Nephron (organoid): ENCODE measurements around the gene FAM210B.
A peak's percentile ranks its signal among the peaks of the same experiment; 100 is the strongest.

Experiments
- H3K27ac Mint-ChIP-seq, 3 experiments: 2 replicates each; pipeline ENCODE4 v1.8.0; 2020; ENCODE audit warnings: mixed read lengths in 3 of 3, mild to moderate bottlenecking in 2 of 3, moderate library complexity in 1 of 3
- H3K27me3 Mint-ChIP-seq: 2 replicates; pipeline ENCODE4 v1.8.0; 2021; ENCODE audit warnings: low read depth, mild to moderate bottlenecking, moderate library complexity, mixed read lengths
- H3K36me3 Mint-ChIP-seq: 2 replicates; pipeline ENCODE4 v1.8.0; 2020; ENCODE audit warnings: low read depth, mixed read lengths
- H3K4me1 Mint-ChIP-seq: 2 replicates; pipeline ENCODE4 v1.8.0; 2020; ENCODE audit warnings: mixed read lengths
- H3K4me3 Mint-ChIP-seq, 3 experiments: 2 replicates each; pipeline ENCODE4 v1.8.0; 2020; ENCODE audit warnings: mild to moderate bottlenecking in 3 of 3, mixed read lengths in 3 of 3, moderate library complexity in 2 of 3
- H3K9me3 Mint-ChIP-seq: 2 replicates; pipeline ENCODE4 v1.8.0; 2020; ENCODE audit warnings: mixed read lengths
- TF ChIP-seq, protein P1 (sequence below), 3 experiments: fragments of 200-600 bp; sonication (generic); IDR thresholded peaks; one replicate each; pipeline ENCODE4 v1.5.0; 2021; ENCODE audit warnings: antibody characterized with exemption in 3 of 3; ENCODE audit not compliant: unreplicated experiment in 3 of 3

The FAM210B gene, protein sequence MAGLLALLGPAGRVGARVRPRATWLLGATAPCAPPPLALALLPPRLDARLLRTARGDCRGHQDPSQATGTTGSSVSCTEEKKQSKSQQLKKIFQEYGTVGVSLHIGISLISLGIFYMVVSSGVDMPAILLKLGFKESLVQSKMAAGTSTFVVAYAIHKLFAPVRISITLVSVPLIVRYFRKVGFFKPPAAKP

DNA sequence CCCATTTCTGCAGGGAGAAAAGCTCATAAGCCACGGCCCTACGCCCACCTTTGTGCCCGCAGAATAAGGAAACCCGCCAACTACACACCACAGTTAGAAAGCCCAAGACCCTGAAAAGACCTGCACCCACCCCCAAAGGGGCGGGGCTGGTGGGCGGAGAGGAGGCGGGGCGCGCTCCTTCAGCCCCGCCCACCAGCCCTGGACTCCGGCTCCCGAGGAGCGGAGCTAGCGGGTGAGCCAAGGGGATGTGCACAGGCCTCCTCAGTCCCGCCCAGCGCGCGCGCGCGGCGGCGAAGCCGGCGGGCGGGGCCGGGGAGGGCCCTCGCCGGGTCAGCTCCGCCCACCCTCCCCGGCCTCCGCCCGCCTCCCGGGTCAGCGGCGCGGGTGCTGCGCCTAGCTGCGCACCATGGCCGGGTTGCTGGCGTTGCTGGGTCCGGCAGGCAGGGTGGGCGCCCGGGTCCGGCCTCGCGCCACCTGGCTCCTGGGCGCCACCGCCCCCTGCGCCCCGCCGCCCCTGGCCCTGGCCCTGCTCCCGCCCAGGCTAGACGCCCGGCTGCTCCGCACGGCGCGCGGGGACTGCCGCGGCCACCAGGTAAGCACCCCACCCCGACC, at the start of gene FAM210B:
TSS of gene FAM210B (plus strand) at position 375 of the 612 bp plus-strand sequence. CDS start at position 407, 32 bp downstream.
- peak within 1 kb of the TSS; percentile 91 to 98 (median 96) for H3K4me3 Mint-ChIP-seq
- H3K36me3 Mint-ChIP-seq = no peaks in the 10 kb centered on the region
- TF ChIP-seq, protein P1, sequence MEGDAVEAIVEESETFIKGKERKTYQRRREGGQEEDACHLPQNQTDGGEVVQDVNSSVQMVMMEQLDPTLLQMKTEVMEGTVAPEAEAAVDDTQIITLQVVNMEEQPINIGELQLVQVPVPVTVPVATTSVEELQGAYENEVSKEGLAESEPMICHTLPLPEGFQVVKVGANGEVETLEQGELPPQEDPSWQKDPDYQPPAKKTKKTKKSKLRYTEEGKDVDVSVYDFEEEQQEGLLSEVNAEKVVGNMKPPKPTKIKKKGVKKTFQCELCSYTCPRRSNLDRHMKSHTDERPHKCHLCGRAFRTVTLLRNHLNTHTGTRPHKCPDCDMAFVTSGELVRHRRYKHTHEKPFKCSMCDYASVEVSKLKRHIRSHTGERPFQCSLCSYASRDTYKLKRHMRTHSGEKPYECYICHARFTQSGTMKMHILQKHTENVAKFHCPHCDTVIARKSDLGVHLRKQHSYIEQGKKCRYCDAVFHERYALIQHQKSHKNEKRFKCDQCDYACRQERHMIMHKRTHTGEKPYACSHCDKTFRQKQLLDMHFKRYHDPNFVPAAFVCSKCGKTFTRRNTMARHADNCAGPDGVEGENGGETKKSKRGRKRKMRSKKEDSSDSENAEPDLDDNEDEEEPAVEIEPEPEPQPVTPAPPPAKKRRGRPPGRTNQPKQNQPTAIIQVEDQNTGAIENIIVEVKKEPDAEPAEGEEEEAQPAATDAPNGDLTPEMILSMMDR (IDR thresholded peaks at IDR 0.05; ENCODE audit: unreplicated experiment in 3 of 3) = no peak
- peaks cover 32% of the 10 kb centered on the region for H3K4me1 Mint-ChIP-seq
- no peaks in the 10 kb centered on the region for H3K9me3 Mint-ChIP-seq
- peaks cover 11% of the 10 kb centered on the region for H3K27me3 Mint-ChIP-seq
- H3K27ac Mint-ChIP-seq = peak within 1 kb of the TSS; percentile 91 to 94 (median 93)

- Mint-ChIP-seq H3K4me1 (no peaks in the 10 kb centered on the region), H3K36me3 (no peaks in the 10 kb centered on the region), H3K9me3 (peaks cover 2% of the 10 kb centered on the region), H3K27me3 (peaks cover 4% of the 10 kb centered on the region), H3K4me3 (no peak overlapping the region), H3K27ac (no peak overlapping the region)
- TF ChIP-seq, protein P1 (IDR thresholded peaks at IDR 0.05; ENCODE audit: unreplicated experiment in 3 of 3) = no peak
Observed at GRCh38 chr20:56316051-56316450, 42.7 kb upstream of the FAM210B start.

DNA sequence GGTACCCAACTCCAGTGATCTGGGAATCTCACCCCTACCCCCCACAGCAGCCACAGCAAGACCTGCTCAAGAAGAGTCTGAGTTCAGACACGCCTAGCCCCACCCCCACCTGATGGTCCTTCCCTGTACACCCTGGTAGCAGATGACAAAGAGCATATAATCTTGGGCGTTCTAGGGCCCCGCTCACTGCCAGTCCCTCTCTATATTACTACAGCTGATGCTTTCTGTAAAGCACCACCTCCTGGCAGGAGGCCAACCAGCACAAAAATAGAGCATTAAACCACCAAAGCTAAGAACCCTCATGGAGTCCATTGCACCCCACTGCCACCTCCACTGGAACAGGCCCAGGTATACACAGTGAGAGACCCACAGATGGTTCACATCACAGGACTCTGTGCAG, 42.3 kb upstream of the FAM210B start:
- no peak overlapping the region for H3K27ac Mint-ChIP-seq
- no peak overlapping the region for H3K4me3 Mint-ChIP-seq
- H3K27me3 Mint-ChIP-seq = peaks cover 4% of the 10 kb centered on the region
- TF ChIP-seq, protein P1 (IDR thresholded peaks at IDR 0.05; ENCODE audit: unreplicated experiment in 3 of 3) = no peak
- no peaks in the 10 kb centered on the region for H3K36me3 Mint-ChIP-seq
- H3K4me1 Mint-ChIP-seq = no peaks in the 10 kb centered on the region
- no peaks in the 10 kb centered on the region for H3K9me3 Mint-ChIP-seq

GRCh38 chr20:56322681-56323080, 36.1 kb upstream of the FAM210B start:
- Mint-ChIP-seq H3K27me3 (peaks cover 22% of the 10 kb centered on the region), H3K27ac (no peak overlapping the region), H3K4me3 (no peak overlapping the region), H3K4me1 (no peaks in the 10 kb centered on the region), H3K9me3 (peaks cover 5% of the 10 kb centered on the region), H3K36me3 (no peaks in the 10 kb centered on the region)
- TF ChIP-seq, protein P1 (IDR thresholded peaks at IDR 0.05; ENCODE audit: unreplicated experiment in 3 of 3) = no peak

DNA sequence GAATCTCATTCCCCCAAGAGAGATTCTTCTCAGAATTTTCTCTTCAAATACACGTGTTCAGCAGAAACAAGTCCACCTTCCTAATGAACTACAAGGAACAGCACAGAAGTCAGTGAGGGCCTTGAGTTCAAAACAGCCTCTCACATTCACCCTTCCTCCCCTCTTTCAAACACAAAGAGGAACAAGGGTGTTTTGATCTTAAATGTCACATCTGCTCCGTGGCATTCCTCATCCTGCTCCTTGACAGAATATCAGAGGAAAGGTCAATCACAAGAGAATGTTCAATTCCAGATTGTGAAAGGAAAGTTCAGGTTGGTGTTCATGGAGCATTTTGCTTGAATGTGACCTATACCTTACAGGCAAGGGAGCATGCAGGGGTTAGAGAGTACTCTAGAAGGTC, 35.6 kb upstream of the FAM210B start:
- Mint-ChIP-seq H3K4me1 (no peaks in the 10 kb centered on the region), H3K27ac (no peak overlapping the region), H3K27me3 (peaks cover 22% of the 10 kb centered on the region), H3K9me3 (peaks cover 5% of the 10 kb centered on the region), H3K36me3 (no peaks in the 10 kb centered on the region), H3K4me3 (no peak overlapping the region)
- TF ChIP-seq, protein P1 (IDR thresholded peaks at IDR 0.05; ENCODE audit: unreplicated experiment in 3 of 3) = no peak

DNA sequence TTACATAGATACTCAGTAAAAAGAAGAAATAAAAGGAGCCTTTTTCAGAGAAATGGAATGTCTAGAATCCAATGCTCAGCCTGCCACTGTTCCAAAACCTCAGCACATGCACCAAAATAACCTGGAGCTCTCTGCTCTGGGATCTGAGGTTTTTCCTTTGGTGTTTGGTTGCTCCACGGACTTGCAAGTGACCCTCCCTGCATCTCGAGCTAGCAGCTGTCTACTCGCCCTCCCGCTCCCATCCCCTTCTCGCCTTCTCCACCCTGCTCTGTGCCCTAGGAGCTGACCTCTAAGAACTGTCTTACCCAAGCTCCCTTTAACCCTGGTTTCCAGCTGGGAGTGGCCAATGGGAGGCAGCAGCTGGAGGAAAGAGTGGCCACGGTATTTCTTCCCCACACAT, 35.1 kb upstream of the FAM210B start:
- no peaks in the 10 kb centered on the region for H3K4me1 Mint-ChIP-seq
- H3K9me3 Mint-ChIP-seq = peaks cover 5% of the 10 kb centered on the region
- TF ChIP-seq, protein P1 (IDR thresholded peaks at IDR 0.05; ENCODE audit: unreplicated experiment in 3 of 3) = no peak
- H3K36me3 Mint-ChIP-seq = no peaks in the 10 kb centered on the region
- H3K27ac Mint-ChIP-seq = no peak overlapping the region
- H3K27me3 Mint-ChIP-seq = peaks cover 22% of the 10 kb centered on the region
- H3K4me3 Mint-ChIP-seq = no peak overlapping the region
